GM18858 (cell line): ENCODE measurements around the gene GNRH2.
"Not testable (repeated sequence)": the region's sequence is repeated elsewhere in the genome, so short reads cannot be mapped to it uniquely, and the experiment has no call there.

ENCODE experiments used
- ATAC-seq: cut with Tn5 transposase; IDR thresholded peaks from one replicate; pipeline ENCODE4 v1.9.1; 2021; ENCODE audit not compliant: unreplicated experiment

GNRH2 gene

DNA sequence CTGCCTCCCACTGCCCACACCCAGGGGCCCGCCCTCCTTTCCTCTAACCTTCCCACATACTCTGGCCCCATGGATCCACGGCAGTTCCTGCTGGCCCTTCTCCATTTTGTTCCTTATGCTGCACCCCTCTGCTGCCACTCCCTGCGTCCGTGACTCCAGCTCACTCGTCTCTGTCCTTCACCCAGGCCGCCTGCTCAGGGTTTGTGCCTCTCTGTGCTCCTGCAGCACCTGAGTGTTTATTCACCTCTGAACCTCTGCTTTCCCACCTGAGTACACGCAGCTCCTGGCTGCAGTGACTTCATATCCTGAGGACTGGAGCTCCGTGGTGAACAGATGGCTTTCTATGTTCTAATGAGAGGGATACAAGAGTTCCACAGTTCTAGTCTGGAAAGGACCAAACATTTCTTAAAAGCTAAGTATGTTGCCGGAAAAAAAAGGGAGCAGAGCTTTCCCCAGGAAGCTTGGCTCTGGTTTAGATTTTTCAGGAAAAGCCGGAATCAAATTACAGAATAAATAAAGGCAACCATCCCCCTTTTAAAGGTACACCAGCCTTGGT, 1.5 kb upstream of the GNRH2 start:
- ATAC-seq: no peak

DNA sequence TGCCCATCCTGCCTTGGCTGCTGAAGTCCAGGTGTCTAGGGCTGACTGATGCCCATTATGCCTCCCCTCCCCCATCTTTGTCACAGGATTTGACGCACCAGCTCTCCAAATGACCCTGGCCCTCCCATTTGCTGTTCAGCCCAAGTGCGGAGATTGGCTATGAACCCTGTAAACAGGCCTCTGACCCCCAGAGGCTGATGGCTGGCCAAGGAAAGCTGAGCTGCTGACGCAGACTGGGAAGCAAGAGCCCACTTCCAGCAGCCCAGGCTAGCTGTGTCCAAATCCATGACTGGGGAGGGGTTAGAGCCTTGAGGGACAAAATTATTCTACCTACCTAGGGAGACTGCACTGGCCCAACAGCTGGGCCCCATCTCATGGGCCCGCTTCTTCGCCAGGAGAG, 797 bp upstream of the GNRH2 start:
- no peak for ATAC-seq

DNA sequence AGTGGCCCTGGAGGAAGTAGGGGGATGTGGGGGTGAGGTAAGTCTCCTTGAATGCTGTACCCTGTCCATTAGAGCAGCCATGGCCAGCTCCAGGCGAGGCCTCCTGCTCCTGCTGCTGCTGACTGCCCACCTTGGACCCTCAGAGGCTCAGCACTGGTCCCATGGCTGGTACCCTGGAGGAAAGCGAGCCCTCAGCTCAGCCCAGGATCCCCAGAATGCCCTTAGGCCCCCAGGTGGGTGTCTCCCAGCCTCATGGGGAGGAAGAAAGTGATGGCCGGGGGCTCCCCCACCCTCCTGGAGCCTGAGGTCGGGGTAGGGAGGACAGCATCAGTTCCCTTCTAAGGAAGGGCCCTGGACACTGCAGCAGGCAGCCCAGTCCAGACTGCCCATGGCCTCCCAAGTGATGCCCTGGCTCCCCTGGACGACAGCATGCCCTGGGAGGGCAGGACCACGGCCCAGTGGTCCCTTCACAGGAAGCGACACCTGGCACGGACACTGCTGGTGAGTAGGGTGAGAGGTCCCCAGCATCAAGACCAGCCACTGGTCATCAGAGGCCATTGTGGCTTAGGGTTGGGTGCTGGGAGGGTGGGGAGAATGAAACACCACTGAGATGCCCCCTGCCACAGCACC, 1.0 kb downstream of the GNRH2 start:
- no peak for ATAC-seq

DNA sequence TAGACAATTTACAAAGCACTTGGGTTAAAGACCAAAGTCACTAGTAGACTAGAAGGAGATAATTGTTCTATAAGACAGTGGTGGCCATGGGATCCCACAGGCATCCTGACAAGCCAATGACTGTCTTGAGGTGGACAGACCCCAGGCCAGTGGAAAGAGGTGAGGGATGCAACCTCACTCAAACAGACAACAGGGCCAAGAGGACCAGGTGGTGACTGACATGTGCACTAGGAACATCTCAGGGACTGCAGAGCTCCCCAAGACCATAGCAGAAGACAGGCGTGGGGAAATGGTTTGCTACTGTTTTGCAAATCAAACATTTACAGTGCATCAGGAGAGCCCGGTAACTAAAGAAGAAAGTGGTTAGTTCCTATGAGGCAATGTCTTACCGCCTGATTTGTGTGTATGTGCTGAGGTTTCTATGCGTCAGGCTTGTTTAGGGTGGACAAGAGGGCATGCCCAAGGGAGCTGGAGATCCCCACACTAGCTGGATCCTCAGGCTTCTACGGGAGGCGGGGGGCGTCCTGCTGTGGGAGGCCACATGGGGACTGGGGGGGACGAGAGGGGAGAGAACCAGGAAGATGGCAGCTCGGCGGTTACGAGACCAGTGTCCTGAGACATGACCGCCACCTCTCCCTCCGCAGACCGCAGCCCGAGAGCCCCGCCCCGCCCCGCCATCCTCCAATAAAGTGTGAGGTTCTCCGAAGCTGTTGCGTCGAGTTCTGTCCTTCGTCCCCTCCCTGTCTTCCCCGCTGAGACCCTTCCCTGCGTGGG, 1.8 kb downstream of the GNRH2 start:
- ATAC-seq: no peak

DNA sequence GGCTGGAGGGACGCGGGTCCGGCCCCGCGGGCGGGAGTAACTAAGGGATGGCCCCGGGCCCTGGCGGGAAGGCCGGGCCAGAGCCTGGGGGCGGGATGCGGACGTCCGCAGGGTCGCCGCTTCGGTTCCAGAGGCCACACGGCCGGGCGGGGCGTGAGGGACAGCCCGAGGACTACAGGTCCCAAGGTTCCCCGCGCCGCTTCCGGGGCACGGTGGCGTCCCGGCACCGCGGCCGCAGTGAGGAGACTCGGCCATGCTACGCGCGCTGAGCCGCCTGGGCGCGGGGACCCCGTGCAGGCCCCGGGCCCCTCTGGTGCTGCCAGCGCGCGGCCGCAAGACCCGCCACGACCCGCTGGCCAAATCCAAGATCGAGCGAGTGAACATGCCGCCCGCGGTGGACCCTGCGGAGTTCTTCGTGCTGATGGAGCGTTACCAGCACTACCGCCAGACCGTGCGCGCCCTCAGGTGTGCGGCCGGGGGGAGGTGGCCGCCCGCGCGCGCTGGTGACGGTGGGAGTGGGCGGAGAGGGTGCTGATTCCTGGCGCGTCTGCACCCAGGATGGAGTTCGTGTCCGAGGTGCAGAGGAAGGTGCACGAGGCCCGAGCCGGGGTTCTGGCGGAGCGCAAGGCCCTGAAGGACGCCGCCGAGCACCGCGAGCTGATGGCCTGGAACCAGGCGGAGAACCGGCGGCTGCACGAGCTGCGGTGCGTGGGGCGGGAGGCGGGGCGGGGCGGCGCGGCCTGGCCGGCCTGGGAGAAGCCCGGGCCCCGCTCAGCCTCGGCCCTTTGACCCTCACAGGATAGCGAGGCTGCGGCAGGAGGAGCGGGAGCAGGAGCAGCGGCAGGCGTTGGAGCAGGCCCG, 2.6 kb downstream of the GNRH2 start, which contains the start of gene MRPS26:
Gene MRPS26, plus strand, starts transcription at position 237 of the 861 bp plus-strand sequence. Its CDS starts 17 bp downstream, at position 254.
- peak; percentile 68 for ATAC-seq

DNA sequence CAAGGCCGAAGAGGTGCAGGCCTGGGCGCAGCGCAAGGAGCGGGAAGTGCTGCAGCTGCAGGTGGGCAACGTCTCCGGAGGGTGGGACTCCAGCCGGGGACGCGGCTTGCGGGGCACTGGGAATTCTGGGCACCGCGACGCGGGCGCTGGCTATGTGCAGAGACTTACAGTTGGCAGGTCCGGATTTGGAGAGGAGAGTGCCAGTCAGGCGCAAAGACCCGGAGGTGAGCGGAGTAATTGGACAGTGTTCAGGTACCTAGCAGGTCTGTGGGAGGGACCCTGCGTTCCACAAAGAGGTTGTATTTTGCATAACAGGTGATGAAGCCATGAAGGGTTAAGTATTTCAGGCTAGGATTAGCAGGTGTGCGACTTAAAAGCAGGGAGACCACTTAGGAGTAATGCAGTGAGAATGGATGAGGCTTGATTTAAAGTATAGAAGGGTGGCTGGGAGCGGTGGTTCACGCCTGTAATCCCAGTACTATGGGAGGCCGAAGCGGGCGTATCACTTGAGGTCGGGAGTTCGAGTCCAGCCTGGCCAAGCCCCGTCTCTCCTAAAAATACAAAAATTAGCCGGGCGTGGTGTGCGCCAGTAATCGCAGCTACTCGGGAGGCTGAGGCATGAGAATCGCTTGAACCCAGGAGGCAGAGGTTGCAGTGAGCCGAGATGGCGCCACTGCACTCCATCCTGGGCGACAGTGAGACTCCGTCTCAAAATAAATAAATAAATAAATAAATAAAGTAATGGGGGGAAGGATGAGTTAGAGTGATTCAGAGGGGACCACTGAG, 3.4 kb downstream of the GNRH2 start:
- ATAC-seq: no peak

DNA sequence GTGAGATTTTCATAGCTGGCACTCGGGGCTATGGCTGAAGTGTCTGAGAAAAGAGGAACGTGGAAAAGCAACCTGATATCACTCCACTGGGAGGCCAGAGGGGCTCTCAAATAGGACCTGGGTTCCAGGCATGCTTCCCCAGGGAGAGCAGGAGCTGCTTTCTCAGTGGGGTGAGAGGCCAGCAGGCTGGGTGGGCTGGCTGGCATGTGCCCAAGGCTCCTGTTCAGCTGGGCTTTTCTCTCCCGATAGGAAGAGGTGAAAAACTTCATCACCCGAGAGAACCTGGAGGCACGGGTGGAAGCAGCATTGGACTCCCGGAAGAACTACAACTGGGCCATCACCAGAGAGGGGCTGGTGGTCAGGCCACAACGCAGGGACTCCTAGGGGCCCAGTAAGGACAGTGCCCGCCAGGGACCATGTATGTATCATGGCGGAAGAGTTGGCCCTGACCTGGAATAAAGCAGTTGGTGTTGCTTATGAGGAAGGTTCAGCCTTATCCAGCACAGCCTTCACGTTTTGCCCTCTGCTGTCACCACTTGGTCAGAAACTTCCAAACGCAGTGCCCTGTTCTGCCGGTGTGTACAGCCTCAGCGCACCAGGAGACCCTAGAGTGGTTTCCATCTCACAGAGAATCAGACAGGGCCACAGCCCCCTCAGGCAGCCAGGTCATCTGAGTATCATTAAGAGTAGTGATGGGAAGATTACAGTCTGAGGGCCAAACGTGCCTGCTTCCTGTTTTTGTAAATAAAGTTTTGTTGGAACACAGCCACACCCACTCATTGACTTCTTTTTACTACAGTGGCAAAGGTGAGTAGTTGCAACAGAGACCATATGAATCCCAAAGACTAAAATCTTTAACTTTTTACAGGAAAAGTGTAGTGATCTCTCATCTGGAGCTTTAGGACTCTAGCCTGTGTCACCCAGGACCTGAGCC, 4.3 kb downstream of the GNRH2 start:
- no peak for ATAC-seq

DNA sequence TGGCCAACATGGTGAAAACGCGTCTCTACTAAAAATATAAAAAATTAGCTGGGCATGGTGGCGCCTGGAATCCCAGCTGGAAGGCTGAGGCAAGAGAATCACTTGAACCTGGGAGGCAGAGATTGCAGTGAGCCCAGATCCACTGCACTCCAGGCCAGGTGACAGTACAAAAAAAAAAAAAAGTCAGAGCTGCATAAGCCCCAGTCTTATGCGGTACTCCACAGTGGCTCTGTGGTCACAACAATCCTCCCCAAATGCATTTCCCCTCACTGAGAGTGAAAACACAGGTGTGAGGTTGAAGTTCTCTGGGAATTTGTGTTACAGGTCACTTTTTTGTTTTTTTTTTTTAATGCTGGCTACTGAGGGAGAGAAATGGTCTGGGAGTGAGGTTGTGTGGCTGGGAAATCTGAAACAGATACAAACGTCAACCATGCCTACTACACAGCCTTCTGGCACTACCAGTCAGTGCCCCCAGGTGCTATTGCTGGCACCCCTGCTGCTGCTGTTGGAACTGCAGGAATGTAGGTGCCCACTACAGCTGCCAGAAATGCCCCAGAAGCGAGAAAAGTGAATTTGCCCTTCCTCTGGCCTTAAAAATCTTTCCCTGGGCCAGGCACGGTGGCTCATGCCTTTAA, 8.1 kb downstream of the GNRH2 start:
- ATAC-seq: no peak

DNA sequence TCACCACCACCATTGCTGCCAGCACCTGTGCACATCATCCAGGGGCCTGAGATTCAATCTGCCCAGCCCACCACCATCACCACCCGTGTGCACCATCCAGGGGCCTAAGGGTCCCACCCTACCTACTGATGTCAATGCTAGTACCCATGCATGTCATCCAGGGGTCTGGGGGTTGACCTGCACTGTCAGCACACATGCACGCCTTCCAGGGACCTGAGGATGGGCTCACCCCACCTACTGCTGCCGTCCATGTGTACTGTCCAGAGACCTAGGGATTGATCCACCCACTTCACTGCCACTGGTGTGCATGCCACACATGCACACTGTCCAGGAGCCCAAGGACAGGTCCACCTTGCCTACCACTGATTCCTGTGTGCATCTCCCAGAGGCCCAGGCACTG, 16.1 kb downstream of the GNRH2 start:
- no peak for ATAC-seq

DNA sequence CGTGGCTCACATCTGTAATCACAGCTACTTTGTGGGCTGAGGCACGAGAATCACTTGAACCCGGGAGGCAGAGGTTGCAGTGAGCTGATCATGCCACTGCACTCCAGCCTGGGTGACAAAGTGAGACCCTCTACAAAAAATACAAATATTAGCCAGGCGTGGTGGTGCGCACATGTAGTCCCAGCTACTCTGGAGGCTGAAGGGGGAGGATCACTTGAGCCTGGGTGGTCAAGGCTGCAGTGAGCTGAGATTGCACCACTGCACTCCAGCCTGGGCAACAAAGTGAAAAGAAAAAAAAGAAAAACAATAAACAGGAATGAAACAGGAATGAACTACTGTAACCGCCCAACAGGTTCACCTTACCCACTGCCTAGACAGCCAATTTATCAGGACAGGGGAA, 20.7 kb downstream of the GNRH2 start:
- ATAC-seq: not testable (repeated sequence)

DNA sequence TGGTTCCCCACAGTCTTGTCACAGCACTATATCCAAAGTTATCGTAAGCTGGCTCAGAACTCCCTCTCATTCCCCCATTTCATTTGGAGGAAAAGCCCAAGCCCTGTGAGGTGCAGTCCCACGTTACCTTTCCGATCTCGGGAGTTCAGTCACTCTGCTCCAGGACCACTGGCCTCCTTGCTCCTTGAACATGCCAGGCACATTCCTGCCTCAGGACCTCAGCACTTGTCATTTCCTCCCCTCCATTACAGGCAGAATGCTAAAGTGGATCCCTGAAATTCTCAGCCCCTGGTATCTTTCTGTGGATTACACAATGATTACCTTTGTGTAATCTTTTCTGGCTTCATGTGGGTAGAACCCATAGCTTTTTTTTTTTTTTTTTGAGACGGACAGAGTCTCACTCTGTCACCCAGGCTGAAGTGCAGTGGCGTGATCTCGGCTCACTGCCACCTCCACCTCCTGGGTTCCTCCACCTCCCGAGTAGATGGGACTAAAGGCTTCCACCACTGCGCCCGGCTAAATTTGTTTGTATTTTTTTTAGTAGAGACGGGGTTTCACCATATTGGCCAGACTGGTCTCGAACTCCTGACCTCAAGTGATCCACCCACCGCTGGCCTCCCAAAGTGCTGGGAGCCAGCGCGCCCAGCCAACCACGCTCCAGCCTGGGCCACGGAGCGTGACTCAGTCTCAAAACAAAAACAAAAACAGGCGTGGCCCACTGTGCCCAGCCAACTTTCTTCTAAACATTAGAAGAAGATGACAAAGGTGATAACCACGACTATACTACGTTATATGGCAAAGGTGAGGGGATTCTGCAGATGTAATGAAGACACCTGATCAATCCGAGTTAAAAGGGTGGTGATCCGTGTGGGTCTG, 24.0 kb downstream of the GNRH2 start:
- ATAC-seq: no peak

DNA sequence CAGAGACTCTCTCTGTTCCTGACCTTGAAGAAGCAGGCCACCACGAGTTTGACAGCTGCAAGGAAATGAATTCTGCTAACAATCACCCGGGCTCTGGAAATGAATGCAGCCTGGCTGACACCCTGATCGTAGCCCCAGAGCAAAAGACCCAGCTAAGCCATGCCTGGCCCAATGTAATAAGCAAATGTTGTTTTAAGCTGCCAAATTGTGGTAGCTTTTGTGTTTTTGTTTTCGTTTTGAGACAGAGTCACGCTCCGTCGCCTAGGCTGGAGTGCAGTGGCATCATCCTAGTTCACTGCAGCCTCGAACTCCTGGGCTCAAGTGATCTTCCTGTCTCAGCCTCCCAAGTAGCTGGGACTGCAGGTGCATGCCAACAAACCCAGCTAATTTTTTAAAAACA, 24.7 kb downstream of the GNRH2 start:
- ATAC-seq: no peak

DNA sequence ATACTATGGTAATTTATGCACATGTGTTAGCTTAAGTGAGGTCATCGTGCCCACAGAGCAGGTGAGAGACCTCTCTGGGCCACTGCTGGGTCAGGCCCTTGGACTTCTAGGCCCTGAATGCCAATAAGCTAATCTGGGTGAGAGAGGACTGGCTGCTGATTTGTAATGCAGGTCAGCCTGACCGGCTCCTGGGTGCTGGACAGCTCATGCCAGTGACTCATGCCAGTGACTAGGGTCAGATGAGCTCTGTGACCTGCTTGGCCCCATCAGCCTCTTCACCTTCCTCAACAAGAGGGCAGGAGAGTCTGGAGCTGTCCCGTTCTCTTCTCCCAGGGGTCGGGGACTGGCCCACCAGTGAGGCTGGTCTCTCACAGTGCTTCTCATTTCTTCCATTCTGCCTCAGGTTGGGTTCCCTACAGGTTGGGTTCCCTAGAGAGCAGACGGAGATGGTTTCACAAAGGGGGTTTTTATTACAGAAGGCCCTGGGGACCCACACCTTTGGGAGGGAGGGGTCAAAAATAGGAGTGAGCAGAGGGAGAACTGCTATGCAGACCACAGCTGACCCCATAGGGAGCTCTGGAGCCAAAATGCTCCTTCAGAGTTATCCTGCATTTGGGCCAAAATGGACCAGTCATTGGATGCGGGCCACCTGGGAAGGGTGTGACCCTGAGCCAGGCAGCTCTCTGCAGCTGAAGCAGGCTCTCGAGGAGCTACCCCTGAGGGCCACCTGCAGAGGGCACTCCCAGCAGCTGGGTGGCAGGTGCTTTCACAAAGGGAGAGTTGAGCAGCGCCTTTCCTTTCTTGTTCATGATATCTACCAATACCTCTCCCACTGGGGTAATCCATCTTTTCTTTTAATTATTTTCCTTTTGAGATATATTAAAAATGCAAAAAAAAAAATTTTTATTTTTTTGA, 25.8 kb downstream of the GNRH2 start:
- no peak for ATAC-seq

DNA sequence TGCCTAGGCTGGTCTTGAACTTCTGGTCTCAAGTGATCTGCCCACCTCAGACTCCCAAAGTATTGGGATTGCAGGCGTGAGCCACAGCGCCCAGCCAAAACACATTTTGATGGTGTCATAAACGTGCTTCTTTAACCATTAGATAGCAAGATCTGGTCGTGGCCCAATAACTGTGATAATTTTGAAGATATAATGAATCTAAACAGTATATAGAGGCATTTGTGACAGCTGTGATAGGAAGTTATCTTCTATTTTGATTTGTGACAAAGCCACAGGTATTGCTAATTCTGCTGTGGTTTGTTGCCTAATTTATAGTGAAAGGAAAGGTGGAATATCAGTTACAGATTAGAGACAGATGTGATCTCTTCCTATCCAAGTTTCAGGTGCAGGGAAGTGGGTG, 27.3 kb downstream of the GNRH2 start:
- no peak for ATAC-seq

DNA sequence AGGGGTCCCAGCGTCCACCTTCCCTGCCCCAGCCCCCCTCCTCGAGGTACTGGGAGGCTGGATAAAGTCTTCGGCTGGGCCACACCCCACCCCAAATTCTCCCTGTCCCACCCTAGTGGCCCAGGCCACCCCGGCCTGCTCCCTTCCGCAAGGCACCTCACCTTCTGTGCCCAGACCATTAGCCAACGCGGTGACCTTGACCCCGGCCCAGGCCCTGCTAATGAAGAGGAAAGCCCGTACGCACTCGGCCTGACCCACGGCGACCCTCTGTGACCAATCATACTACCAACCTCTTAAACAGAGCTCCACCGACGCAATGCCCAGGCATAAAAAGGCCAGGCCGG, 27.8 kb downstream of the GNRH2 start:
- ATAC-seq: no peak

DNA sequence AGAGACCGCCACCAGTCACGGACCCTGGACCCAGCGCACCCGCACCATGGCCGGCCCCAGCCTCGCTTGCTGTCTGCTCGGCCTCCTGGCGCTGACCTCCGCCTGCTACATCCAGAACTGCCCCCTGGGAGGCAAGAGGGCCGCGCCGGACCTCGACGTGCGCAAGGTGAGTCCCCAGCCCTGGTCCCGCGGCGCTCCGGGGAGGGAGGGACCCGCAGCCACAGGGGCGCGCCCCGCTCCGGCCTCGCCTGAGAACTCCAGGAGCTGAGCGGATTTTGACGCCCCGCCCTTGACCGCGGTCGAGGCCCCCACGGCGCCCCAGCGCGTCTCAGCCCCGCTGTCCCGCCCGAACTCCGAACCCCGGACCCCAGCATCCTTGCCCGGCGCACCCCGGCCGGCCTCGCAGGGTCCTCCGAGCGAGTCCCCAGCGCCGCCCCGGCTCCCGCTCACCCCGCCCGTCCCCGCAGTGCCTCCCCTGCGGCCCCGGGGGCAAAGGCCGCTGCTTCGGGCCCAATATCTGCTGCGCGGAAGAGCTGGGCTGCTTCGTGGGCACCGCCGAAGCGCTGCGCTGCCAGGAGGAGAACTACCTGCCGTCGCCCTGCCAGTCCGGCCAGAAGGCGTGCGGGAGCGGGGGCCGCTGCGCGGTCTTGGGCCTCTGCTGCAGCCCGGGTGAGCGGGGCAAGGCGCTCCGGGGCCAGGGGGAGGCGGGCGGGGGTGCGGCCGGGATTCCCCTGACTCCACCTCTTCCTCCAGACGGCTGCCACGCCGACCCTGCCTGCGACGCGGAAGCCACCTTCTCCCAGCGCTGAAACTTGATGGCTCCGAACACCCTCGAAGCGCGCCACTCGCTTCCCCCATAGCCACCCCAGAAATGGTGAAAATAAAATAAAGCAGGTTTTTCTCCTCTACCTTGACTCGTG, 28.4 kb downstream of the GNRH2 start, which contains the start of gene OXT:
Gene OXT, plus strand, starts transcription at position 11 of the 920 bp plus-strand sequence. Its CDS starts 36 bp downstream, at position 47.
- no peak for ATAC-seq
